HFFc6 (cell line): ENCODE results near the gene RRAGC. TPM values are rescaled to one million over a fixed set of nuclear protein-coding genes. Genes with fewer than 3 reads are reported as not detected.

ENCODE experiments used
- DNase-seq: peaks from one replicate; pipeline ENCODE4 v3.0.0-alpha.2; 2018
- H3K27ac Mint-ChIP-seq: 2 replicates; pipeline ENCODE4 v1.8.0; 2020; ENCODE audit warnings: mild to moderate bottlenecking, mixed read lengths
- H3K27me3 Mint-ChIP-seq: 2 replicates; pipeline ENCODE4 v1.8.0; 2021; ENCODE audit warnings: mild to moderate bottlenecking, moderate library complexity, mixed read lengths; ENCODE audit not compliant: insufficient read depth
- H3K36me3 Mint-ChIP-seq: 2 replicates; pipeline ENCODE4 v1.8.0; 2021; ENCODE audit warnings: low read depth, mixed read lengths
- H3K4me1 Mint-ChIP-seq: 2 replicates; pipeline ENCODE4 v1.8.0; 2020; ENCODE audit warnings: low read depth, mixed read lengths
- H3K4me3 Mint-ChIP-seq: 2 replicates; pipeline ENCODE4 v1.8.0; 2020; ENCODE audit warnings: mild to moderate bottlenecking, moderate library complexity, mixed read lengths
- H3K9me3 Mint-ChIP-seq: 2 replicates; pipeline ENCODE4 v1.8.0; 2020; ENCODE audit warnings: mild to moderate bottlenecking, mixed read lengths
- total RNA-seq, 6 experiments: library from RNA; stranded (reverse); fragmentation: NEBNext Ultra II Directional; extraction: Animal tissue kit (Norgen Biotek cat#: 25700); gene quantifications; 2 replicates in 1 of 6; 3 replicates in 5 of 6; pipeline ENCODE4 v1.2.3, GENCODE V29; 2021
- TF ChIP-seq, protein P1 (sequence below): fragments of 200-600 bp; sonication (generic); IDR thresholded peaks from 2 replicates; pipeline ENCODE4 v1.5.0; 2021; ENCODE audit warnings: antibody characterized with exemption, mild to moderate bottlenecking

RRAGC gene
- total RNA-seq, 6 experiments from 2014 or later, result 23.1 to 27.2 (median 26.2) TPM

DNA sequence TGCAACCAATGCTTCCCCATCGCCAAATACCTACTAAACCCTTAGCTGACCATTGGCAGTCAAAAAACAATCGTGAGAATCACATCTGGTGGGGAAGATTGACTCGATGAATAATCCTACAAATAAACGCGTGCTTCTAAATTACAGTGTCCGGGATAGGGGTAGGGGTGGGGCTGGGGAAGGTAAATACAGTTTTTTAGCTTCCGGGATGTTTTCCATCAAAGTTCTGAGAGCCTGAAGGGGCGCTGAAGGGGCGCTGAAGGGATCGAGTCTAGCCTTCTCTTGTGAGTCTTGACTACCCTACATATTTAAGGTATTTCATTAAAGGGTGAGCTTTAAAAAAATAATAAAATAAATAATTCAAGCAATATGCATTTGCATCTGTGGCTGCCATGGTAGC, 40.5 kb downstream of the RRAGC start:
- H3K4me3 Mint-ChIP-seq, result no peak overlapping the region

DNA sequence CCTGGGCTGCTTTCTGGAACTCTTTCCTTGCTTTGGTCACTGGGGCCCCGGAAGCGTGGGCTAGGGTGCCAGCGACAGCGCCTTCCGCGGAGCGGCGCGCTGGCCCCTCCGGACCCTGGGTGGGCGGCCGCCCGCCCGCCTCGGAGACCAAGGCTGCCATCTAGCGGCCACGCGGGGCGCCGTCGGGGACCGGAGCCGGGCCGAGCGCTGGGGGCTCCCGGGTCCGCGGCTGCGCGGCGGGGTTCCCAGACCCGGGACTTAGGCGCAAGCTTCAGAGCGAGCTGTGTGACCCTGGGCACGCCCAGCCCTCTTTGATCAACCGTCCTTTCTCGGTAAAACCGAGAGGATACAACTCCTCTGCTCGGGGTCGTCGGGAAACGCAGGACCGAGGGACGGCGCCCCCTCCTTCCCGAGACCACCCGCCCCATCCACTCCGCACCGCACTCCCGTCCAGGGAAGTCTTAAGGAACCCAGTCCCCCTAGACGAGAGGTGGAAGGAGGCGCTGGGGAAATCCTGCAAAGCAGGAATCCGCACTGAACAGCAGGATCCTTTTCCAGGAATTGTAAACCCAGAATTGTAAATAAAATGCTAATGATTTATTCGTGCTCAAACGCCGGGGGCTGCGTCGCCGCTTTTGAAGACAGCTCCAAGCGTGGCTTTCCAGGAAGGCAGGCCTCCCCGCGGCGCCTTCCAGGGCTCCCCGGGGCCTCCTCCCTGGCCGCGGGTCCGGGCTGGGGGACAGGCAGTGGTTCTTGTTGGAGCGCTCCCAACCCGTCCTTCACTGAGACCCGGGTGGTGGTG, 41.2 kb downstream of the RRAGC start:
- no peak for DNase-seq
- H3K27ac Mint-ChIP-seq, result no peak overlapping the region

More for the DNA sequence above, 40.5 kb downstream of the RRAGC start:
- TF ChIP-seq, protein P1, sequence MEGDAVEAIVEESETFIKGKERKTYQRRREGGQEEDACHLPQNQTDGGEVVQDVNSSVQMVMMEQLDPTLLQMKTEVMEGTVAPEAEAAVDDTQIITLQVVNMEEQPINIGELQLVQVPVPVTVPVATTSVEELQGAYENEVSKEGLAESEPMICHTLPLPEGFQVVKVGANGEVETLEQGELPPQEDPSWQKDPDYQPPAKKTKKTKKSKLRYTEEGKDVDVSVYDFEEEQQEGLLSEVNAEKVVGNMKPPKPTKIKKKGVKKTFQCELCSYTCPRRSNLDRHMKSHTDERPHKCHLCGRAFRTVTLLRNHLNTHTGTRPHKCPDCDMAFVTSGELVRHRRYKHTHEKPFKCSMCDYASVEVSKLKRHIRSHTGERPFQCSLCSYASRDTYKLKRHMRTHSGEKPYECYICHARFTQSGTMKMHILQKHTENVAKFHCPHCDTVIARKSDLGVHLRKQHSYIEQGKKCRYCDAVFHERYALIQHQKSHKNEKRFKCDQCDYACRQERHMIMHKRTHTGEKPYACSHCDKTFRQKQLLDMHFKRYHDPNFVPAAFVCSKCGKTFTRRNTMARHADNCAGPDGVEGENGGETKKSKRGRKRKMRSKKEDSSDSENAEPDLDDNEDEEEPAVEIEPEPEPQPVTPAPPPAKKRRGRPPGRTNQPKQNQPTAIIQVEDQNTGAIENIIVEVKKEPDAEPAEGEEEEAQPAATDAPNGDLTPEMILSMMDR, result no peak
- H3K27ac Mint-ChIP-seq, result no peak overlapping the region
- no peaks in the 10 kb centered on the region for H3K36me3 Mint-ChIP-seq
- H3K27me3 Mint-ChIP-seq, result peaks cover 39% of the 10 kb centered on the region
- no peaks in the 10 kb centered on the region for H3K9me3 Mint-ChIP-seq
- DNase-seq, result no peak
- no peaks in the 10 kb centered on the region for H3K4me1 Mint-ChIP-seq

DNA sequence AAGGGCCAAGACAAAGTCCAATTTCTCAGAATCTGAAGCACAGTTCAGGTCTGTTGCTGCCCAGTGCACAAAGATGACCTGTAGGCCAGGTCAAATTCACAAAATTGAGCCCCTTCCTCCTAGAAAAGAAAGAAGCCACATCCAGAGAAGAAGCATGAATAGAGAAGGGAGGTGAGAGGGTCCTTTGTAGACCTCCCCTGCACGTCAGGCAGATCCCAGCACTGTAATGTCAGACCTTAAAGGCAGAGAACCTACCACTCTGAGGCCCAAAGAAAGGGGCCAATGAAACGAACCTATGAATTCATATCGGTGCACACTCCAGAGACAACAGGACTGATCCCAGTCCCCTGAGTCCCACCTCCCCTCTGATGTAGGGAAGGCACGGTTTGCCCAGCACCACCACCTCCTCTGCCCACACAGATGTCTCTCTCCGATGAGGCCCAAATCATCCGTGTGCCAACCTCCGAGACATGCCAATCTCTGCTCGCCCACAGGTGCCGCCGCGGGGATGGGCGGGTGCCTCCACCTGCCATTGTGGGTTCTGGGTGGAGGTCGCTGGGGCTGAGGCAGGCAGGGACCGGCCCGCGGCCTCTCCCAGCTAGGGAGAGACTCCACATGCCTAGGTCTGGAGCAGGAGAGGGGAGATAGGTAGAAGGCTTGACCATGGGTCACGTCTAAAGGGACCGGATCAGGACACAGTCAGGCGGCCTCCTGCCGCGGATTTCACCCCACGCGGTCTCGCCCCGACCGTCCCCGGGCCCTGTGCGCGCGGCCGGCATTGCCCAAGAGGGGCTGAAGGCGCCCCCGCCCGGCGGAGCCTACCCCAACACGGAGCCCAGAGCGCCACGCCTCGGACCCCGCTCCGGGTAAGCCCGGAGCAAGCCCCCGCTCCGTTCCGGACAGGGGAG, 42.1 kb downstream of the RRAGC start:
- no peaks in the 10 kb centered on the region for H3K4me1 Mint-ChIP-seq
- H3K27me3 Mint-ChIP-seq, result peaks cover 53% of the 10 kb centered on the region
- H3K9me3 Mint-ChIP-seq, result no peaks in the 10 kb centered on the region
- no peak overlapping the region for H3K27ac Mint-ChIP-seq
- DNase-seq, result no peak
- no peak overlapping the region for H3K4me3 Mint-ChIP-seq
- TF ChIP-seq, protein P1, result no peak
- H3K36me3 Mint-ChIP-seq, result no peaks in the 10 kb centered on the region

More for the DNA sequence above, 41.2 kb downstream of the RRAGC start:
- Mint-ChIP-seq H3K36me3 (no peaks in the 10 kb centered on the region), H3K9me3 (no peaks in the 10 kb centered on the region), H3K4me3 (no peak overlapping the region), H3K4me1 (no peaks in the 10 kb centered on the region), H3K27me3 (peaks cover 46% of the 10 kb centered on the region)
- TF ChIP-seq, protein P1, result peak; percentile 91

DNA sequence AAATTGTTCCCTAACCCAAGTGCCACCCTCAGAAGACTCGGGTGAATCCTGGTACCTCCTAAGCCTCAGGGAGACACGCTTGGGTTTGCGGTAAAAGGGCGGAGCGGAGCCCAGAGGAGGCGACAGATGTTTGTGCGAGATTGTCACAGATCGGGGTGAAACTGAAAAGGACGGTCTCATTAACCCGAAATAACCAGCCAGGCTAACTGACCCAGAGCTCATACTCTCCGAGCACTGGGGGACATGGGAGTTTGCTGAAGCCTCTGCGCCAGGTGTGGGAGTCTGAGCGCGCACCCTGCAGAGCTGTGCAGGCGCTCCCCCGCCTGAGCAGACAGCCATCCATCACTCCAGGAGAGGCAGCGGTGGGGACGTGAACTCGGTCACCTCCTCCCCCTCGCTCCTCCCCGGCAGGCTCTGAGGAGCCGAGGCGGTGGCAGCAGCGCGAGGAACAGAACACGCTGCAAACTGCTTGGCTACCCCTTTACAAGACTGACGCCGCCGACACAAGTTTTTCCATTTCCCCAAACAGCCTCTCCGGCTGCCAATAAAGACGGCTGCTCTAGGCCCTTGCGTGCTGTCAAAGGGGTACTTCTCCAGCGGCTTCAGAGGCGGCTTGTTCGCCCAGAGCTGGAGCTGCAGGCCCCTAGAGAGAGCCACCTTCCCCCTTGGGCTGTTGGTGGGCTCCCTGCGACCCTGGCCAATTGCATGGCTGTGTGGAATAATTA, 43.5 kb downstream of the RRAGC start:
- no peak for DNase-seq
- Mint-ChIP-seq H3K27ac (no peak overlapping the region), H3K4me3 (no peak overlapping the region), H3K9me3 (no peaks in the 10 kb centered on the region), H3K4me1 (no peaks in the 10 kb centered on the region), H3K27me3 (peaks cover 56% of the 10 kb centered on the region), H3K36me3 (no peaks in the 10 kb centered on the region)
- TF ChIP-seq, protein P1, result no peak

DNA sequence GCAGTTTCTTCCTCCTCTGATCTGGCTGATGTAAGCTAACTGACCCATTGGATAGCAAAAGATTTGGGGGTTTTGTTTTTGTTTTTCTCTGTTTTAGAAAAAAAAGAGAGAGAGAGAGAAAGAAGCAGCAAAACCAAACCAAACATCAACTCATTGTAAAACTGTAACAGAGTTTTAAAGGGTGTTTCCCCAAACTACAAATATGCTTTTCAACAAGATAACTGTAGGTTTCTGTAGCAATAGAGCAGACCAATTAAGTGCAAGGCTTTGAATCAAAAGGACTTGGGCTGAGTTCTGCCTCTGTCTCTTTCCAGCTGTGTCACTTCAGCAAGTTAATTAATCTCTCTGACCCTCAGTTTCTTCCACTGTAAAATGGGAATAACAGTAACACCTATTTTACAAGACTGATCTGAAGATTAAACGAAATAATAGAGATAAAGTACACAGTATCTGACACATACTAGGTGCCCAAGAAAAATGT, 44.5 kb downstream of the RRAGC start:
- Mint-ChIP-seq H3K4me1 (no peaks in the 10 kb centered on the region), H3K9me3 (no peaks in the 10 kb centered on the region)

More for the DNA sequence above, 44.5 kb downstream of the RRAGC start:
- TF ChIP-seq, protein P1, result no peak
- Mint-ChIP-seq H3K4me3 (no peak overlapping the region), H3K27ac (no peak overlapping the region), H3K36me3 (no peaks in the 10 kb centered on the region), H3K27me3 (peaks cover 61% of the 10 kb centered on the region)
- no peak for DNase-seq
